GM12878 (cell line): ENCODE data around the gene NEK2. TPM values are rescaled to one million over a fixed set of nuclear protein-coding genes. Genes with fewer than 3 reads are reported as not detected.

Experiments used
- ATAC-seq: fragments of 200-7000 bp; cut with Tn5 transposase; 3 replicates; pipeline ENCODE4 v1.9.1; 2020; ENCODE audit warnings: mild to moderate bottlenecking, moderate library complexity
- BruUV-seq: library from RNA; stranded (reverse); fragments of 400-500 nt; replicated peaks from 2 replicates; lab custom pipeline; 2021; lab: Mats Ljungman, UMichigan
- CTCF ChIA-PET: fragments of 300-600 bp; sonication (Branson Sonifier 250); formaldehyde crosslinking; extraction: SDS; loops from one replicate; lab custom pipeline; 2021; ENCODE audit warnings: inconsistent platforms; lab: Yijun Ruan, JAX
- POLR2A ChIA-PET: fragments of 350-600 bp; formaldehyde crosslinking; extraction: SDS; loops from one replicate; lab custom pipeline; 2021; ENCODE audit warnings: inconsistent platforms; lab: Charles Lee
- RAD21 ChIA-PET: fragments of 300-600 bp; sonication (Branson Sonifier 250); formaldehyde crosslinking; loops from one replicate; lab custom pipeline; 2023; ENCODE audit warnings: antibody characterized with exemption; ENCODE audit not compliant: unreplicated experiment; lab: Charles Lee
- SMC1A ChIA-PET: fragments of 300-600 bp; sonication (Branson Sonifier 250); formaldehyde crosslinking; loops from one replicate; lab custom pipeline; 2023; ENCODE audit not compliant: unreplicated experiment, uncharacterized antibody; lab: Charles Lee
- DNase-seq: peaks from one replicate; pipeline ENCODE4 v3.0.0-alpha.2; 2011; ENCODE audit warnings: low read depth, low spot score
- FAIRE-seq: peaks from 3 replicates; lab custom pipeline; 2011; peaks lifted over from hg19 to GRCh38; lab: Jason Lieb, UNC
- H2AFZ ChIP-seq: 2 replicates; pipeline ENCODE4 v1.6.0; 2011; ENCODE audit warnings: low read depth, low read length, control low read depth; ENCODE audit not compliant: control insufficient read depth
- H3K27ac ChIP-seq: 2 replicates; pipeline ENCODE4 v1.5.1; 2011; ENCODE audit warnings: control low read depth; ENCODE audit not compliant: control insufficient read depth, insufficient read depth
- H3K27me3 ChIP-seq, 2 experiments: replicated peaks in 1 of 2; 2 replicates each; pipeline versions ENCODE4 v1.6.0 to v1.6.1; 2011; ENCODE audit warnings: low read length in 1 of 2; ENCODE audit not compliant: control insufficient read depth in 2 of 2, insufficient read depth in 2 of 2
- H3K36me3 ChIP-seq, 2 experiments: 2 replicates each; pipeline ENCODE4 v1.5.1; 2011; ENCODE audit warnings: low read length in 1 of 2; ENCODE audit not compliant: control insufficient read depth in 2 of 2, insufficient read depth in 2 of 2
- H3K4me1 ChIP-seq: 2 replicates; pipeline ENCODE4 v1.6.1; 2011; ENCODE audit warnings: mild to moderate bottlenecking, low read length, moderate library complexity, mixed read lengths; ENCODE audit not compliant: control insufficient read depth, insufficient read depth
- H3K4me2 ChIP-seq: 2 replicates; pipeline ENCODE4 v1.6.0; 2011; ENCODE audit warnings: control low read depth; ENCODE audit not compliant: control insufficient read depth, insufficient read depth
- H3K4me3 ChIP-seq: fragments of 200-600 bp; sonication (generic); 2 replicates; pipeline ENCODE4 v1.5.1; 2016
- H3K79me2 ChIP-seq: 2 replicates; pipeline ENCODE4 v1.6.0; 2011; ENCODE audit warnings: low read length; ENCODE audit not compliant: control insufficient read depth, insufficient read depth
- H3K9ac ChIP-seq: 2 replicates; pipeline ENCODE4 v1.8.0; 2011; ENCODE audit warnings: low read length, control low read depth, mixed read lengths; ENCODE audit not compliant: control insufficient read depth, insufficient read depth
- H3K9me3 ChIP-seq: replicated peaks from 3 replicates; pipeline ENCODE4 v1.5.1; 2011; ENCODE audit warnings: mild to moderate bottlenecking, low read length; ENCODE audit not compliant: control insufficient read depth, insufficient read depth
- H4K20me1 ChIP-seq: 2 replicates; pipeline ENCODE4 v1.6.0; 2011; ENCODE audit not compliant: control insufficient read depth, insufficient read depth
- FOXM1 ChIP-seq: IDR thresholded peaks from 2 replicates; pipeline ENCODE4 v1.6.1; 2012; ENCODE audit warnings: low read depth, mild to moderate bottlenecking, inconsistent platforms, low read length, moderate library complexity
- GATAD2B ChIP-seq: fragments of 450-650 bp; conservative IDR thresholded peaks from 2 replicates; pipeline ENCODE4 v1.6.1; 2017; ENCODE audit warnings: low read depth, mild to moderate bottlenecking, moderate library complexity
- IRF4 ChIP-seq: IDR thresholded peaks from 2 replicates; pipeline ENCODE4 v1.6.1; 2011; ENCODE audit warnings: low read depth, low read length
- JUND ChIP-seq: IDR thresholded peaks from 2 replicates; pipeline ENCODE4 v1.6.1; 2012; ENCODE audit warnings: low read depth, mild to moderate bottlenecking, low read length, improper control_type of control experiment, moderate library complexity
- KAT2A ChIP-seq: conservative IDR thresholded peaks from 2 replicates; pipeline ENCODE4 v1.6.1; 2011; ENCODE audit warnings: low read depth, low read length; ENCODE audit not compliant: control insufficient read depth
- MYC ChIP-seq: IDR thresholded peaks from 2 replicates; pipeline ENCODE4 v1.6.1; 2011; ENCODE audit warnings: mild to moderate bottlenecking, low read length, moderate library complexity, inconsistent platforms; ENCODE audit not compliant: insufficient read depth, insufficient replicate concordance, insufficient read length, severe bottlenecking
- NFIC ChIP-seq: IDR thresholded peaks from 2 replicates; pipeline ENCODE4 v1.6.1; 2012; ENCODE audit warnings: low read depth, mild to moderate bottlenecking, inconsistent platforms, low read length, moderate library complexity
- RCOR1 ChIP-seq: conservative IDR thresholded peaks from 2 replicates; pipeline ENCODE4 v1.6.1; 2012; ENCODE audit warnings: low read depth, low read length, improper control_type of control experiment
- SP1 ChIP-seq: IDR thresholded peaks from one replicate; pipeline ENCODE4 v1.6.1; 2011; ENCODE audit warnings: low read depth, low read length
- SRF ChIP-seq, 2 experiments: IDR thresholded peaks; 2 replicates each; pipeline ENCODE4 v1.6.1; 2011; ENCODE audit warnings: low read depth in 2 of 2, low read length in 2 of 2, mild to moderate bottlenecking in 1 of 2, moderate library complexity in 1 of 2
- SUPT20H ChIP-seq: IDR thresholded peaks from 2 replicates; pipeline ENCODE4 v1.6.1; 2011; ENCODE audit warnings: low read depth, mild to moderate bottlenecking, low read length, moderate library complexity, borderline replicate concordance; ENCODE audit not compliant: control insufficient read depth
- TARDBP ChIP-seq: IDR thresholded peaks from 2 replicates; pipeline ENCODE4 v1.6.1; 2016; ENCODE audit warnings: borderline replicate concordance
- TCF7 ChIP-seq: IDR thresholded peaks from 2 replicates; pipeline ENCODE4 v1.6.1; 2014; ENCODE audit warnings: antibody characterized with exemption, borderline replicate concordance
- WGBS: methylation state at CpG from one replicate; pipeline ENCODE4 v1.1.6; 2016; ENCODE audit warnings: low lambda C conversion rate; ENCODE audit not compliant: insufficient replicate concordance, insufficient coverage; ENCODE audit errors: missing lambda C conversion rate; 5-methylcytosine and 5-hydroxymethylcytosine counted together
- in situ Hi-C: fragments of 300-500 bp; cut with MboI; formaldehyde crosslinking; loops from 9 replicates; pipeline ENCODE4 v1.14.3; 2018; ENCODE audit warnings: mixed read lengths
- intact Hi-C: fragments of 100-400 bp; cut with micrococcal nuclease; formaldehyde crosslinking; loops from one replicate; pipeline ENCODE4 v1.14.2; 2022; ENCODE audit not compliant: unreplicated experiment
- polyA plus RNA-seq, 11 experiments: library from polyadenylated mRNA; depleted of rRNA in 4 of 11; unstranded in 6 of 11; stranded (reverse) in 5 of 11; fragments of >200 nt; fragmentation: Nextera tagmentation in 4 of 11; fragmentation: Illumina TruSeq in 1 of 11; extraction: Ambion mirVana in 4 of 11; extraction: Trizol in 1 of 11; gene quantifications; 1 replicate in 1 of 11; 2 replicates in 10 of 11; pipeline versions ENCODE4 v1.2.1 to v1.2.3, GENCODE V29; 2011 to 2016; ENCODE audit warnings: inconsistent platforms in 2 of 11, missing spikeins in 2 of 11, low read depth in 1 of 11
- total RNA-seq, 4 experiments: library from RNA; depleted of rRNA in 3 of 4; stranded (reverse); fragments of >200 nt in 3 of 4; fragmentation: Illumina TruSeq in 1 of 4; extraction: Trizol in 1 of 4; gene quantifications; 2 replicates each; pipeline versions ENCODE4 v1.2.1 to v1.2.3, GENCODE V29; 2013 to 2021
- TF ChIP-seq, protein P1 (sequence below): fragments of 450-650 bp; IDR thresholded peaks from 2 replicates; pipeline ENCODE4 v1.6.1; 2014; ENCODE audit warnings: mild to moderate bottlenecking
- TF ChIP-seq, protein P2 (sequence below): fragments of 450-650 bp; IDR thresholded peaks from 2 replicates; pipeline ENCODE4 v1.6.1; 2018; ENCODE audit warnings: borderline replicate concordance, mild to moderate bottlenecking; ENCODE audit not compliant: partially characterized antibody

The NEK2 gene
- total and polyA plus RNA-seq, 10 of the 15 experiments (the other 5 are each of a cell fraction or from before 2014, with no cell fraction given), result 16.7 to 49.7 (median 36.9) TPM

DNA sequence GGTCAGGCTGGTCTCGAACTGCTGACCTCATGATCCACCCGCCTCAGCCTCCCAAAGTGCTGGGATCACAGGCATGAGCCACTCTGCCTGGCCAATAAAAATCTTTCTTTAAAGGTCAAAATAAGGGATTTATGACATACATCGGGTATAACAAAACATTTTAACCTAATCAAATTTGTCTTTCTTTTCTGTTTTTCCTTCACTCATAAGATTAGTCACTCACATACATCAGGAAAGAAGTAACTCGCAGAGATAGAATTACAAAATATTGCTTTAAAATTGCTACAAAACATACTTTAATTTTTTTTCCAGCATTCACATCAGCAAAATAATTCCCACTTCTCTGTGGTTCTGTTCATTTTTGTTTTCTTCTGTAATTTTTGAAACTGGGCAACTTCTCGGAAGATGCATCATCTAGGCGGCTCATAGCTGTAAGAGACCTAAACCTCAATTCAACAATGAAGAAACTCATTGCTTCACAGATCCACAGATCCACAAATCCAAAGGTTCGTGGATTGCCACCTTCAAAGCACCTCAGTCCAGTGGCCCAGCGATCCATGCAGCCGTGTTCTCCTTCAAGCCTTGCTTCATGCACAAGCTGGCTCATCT, 39.7 kb downstream of the NEK2 start:
- BruUV-seq, result no TSS peak
- CTCF ChIA-PET, result interaction anchor here (1.2 to 1.4 kb wide), 2 partner anchors 11 to 121 kb away, joined by 4 to 6 read pairs; no protein-coding TSS in a partner anchor

More for the DNA sequence above, 39.7 kb downstream of the NEK2 start:
- no peak for TF ChIP-seq SRF (IDR thresholded peaks at IDR 0.05; ENCODE audit: low read depth in 2 of 2, low read length in 2 of 2)
- TF ChIP-seq FOXM1, result no peak
- TF ChIP-seq SP1, result no peak
- TF ChIP-seq KAT2A, result no peak
- no peak for TF ChIP-seq MYC
- TF ChIP-seq RCOR1, result no peak
- no peak for TF ChIP-seq TCF7
- no peak for TF ChIP-seq NFIC
- TF ChIP-seq, protein P1, sequence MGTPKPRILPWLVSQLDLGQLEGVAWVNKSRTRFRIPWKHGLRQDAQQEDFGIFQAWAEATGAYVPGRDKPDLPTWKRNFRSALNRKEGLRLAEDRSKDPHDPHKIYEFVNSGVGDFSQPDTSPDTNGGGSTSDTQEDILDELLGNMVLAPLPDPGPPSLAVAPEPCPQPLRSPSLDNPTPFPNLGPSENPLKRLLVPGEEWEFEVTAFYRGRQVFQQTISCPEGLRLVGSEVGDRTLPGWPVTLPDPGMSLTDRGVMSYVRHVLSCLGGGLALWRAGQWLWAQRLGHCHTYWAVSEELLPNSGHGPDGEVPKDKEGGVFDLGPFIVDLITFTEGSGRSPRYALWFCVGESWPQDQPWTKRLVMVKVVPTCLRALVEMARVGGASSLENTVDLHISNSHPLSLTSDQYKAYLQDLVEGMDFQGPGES, result no peak
- TF ChIP-seq IRF4, result no peak
- TF ChIP-seq, protein P2, sequence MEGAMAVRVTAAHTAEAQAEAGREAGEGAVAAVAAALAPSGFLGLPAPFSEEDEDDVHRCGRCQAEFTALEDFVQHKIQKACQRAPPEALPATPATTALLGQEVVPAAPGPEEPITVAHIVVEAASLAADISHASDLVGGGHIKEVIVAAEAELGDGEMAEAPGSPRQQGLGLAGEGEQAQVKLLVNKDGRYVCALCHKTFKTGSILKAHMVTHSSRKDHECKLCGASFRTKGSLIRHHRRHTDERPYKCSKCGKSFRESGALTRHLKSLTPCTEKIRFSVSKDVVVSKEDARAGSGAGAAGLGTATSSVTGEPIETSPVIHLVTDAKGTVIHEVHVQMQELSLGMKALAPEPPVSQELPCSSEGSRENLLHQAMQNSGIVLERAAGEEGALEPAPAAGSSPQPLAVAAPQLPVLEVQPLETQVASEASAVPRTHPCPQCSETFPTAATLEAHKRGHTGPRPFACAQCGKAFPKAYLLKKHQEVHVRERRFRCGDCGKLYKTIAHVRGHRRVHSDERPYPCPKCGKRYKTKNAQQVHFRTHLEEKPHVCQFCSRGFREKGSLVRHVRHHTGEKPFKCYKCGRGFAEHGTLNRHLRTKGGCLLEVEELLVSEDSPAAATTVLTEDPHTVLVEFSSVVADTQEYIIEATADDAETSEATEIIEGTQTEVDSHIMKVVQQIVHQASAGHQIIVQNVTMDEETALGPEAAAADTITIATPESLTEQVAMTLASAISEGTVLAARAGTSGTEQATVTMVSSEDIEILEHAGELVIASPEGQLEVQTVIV, result no peak
- TF ChIP-seq GATAD2B, result no peak
- no peak for TF ChIP-seq TARDBP
- no peak for TF ChIP-seq JUND
- no peak for TF ChIP-seq SUPT20H
- FAIRE-seq (no peak), DNase-seq (no peak), ATAC-seq (no peak)
- Histone ChIP-seq H4K20me1 (no peaks in the 10 kb centered on the region; the same call in 1 of the 2 replicates), H3K9ac (no peak overlapping the region), H3K27ac (no peak overlapping the region), H2AFZ (no peak overlapping the region), H3K9me3 (no peaks in the 10 kb centered on the region), H3K4me3 (no peak overlapping the region), H3K79me2 (no peaks in the 10 kb centered on the region), H3K36me3 (no peaks in the 10 kb centered on the region), H3K4me2 (no peak overlapping the region), H3K27me3 (no peaks in the 10 kb centered on the region; a peak in 1 of 4 replicates), H3K4me1 (peaks cover 10% of the 10 kb centered on the region)
- RAD21 ChIA-PET, result no interaction called here
- SMC1A ChIA-PET, result interaction anchor here (1.3 kb wide), 1 partner anchor 29 kb away, joined by 3 read pairs; no protein-coding TSS in a partner anchor
- in situ Hi-C loops (no loop called here), intact Hi-C loops (no loop called here)
- POLR2A ChIA-PET, result no interaction called here
- 66% methylated on average over 9 of the region's 9 CpGs for WGBS
